ENCODE measurements around the gene OOSP4A.

Gene OOSP4A

DNA sequence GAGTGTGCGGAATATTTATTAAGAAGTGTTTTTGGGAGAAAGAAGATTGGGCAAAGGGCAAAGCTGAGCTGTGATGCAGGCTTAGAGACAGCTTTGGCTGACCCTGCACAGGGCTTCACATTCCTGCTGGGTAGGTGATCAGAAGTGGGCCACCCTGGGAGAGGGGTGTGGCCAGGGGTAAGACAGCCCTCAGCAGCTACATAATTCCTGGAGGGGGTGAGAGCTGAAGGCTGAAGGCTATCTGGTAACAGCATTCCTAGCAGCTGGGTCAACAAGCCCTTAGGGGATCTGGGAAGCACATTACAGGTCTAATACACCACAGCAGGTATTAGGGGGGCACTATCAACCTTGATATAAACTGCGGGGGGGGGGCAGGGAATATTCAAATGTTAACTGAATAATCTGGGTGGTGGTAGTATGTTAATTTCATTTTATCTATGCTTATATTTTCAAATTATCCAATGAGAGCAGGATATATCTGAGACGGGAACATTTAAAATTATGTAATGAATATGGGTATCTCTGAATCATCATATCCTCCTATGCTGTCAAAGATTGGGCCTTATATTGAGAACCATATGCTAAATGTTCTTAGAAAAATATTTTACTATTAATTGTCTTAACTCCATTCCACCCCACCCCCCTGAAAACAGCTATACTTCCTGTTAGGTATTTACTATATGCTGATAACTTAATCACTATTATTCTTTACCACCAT, 19.7 kb upstream of the OOSP4A start:
- POLR2A ChIA-PET: no interaction called here
- CTCF ChIA-PET: interaction anchor here (0.6 to 1.5 kb wide), 2 partner anchors 25 to 675 kb away, joined by 3 to 5 read pairs; no protein-coding TSS in a partner anchor
- Histone ChIP-seq H3K4me1 (ENCODE audit: control insufficient read depth, insufficient read depth, low read length) (no peaks in the 10 kb centered on the region), H3K36me3 (ENCODE audit: control insufficient read depth in 2 of 2, insufficient read depth in 1 of 2, low read length in 2 of 2) (no peaks in the 10 kb centered on the region), H3K9me3 (ENCODE audit: control insufficient read depth, insufficient read depth, low read depth, low read length) (no peaks in the 10 kb centered on the region), H3K4me3 (ENCODE audit: low read depth, low read length) (no peak overlapping the region), H3K27ac (ENCODE audit: extremely low read depth, low read depth, low read length) (no peak overlapping the region)
- TF ChIP-seq ZSCAN30 (tag by site-specific recombination; IDR thresholded peaks at IDR 0.05) (no peak), ZNF169 (tag by site-specific recombination; IDR thresholded peaks at IDR 0.05) (no peak), ZNF426 (tag by site-specific recombination; IDR thresholded peaks at IDR 0.05) (no peak), MYNN (tag by site-specific recombination; IDR thresholded peaks at IDR 0.05; ENCODE audit: borderline replicate concordance) (no peak), ZNF529 (tag by site-specific recombination; IDR thresholded peaks at IDR 0.05; ENCODE audit: insufficient replicate concordance) (no peak), ZNF768 (tag by site-specific recombination; IDR thresholded peaks at IDR 0.05) (no peak), KLF10 (tag by site-specific recombination; IDR thresholded peaks at IDR 0.05) (no peak), ZNF302 (tag by site-specific recombination; IDR thresholded peaks at IDR 0.05; ENCODE audit: low read depth) (no peak), ZNF157 (tag by site-specific recombination; IDR thresholded peaks at IDR 0.05) (no peak), ZBTB8A (tag by site-specific recombination; IDR thresholded peaks at IDR 0.05) (no peak), ZNF843 (tag by site-specific recombination; IDR thresholded peaks at IDR 0.05) (no peak), ZNF155 (tag by site-specific recombination; IDR thresholded peaks at IDR 0.05) (no peak), ZNF658 (tag by site-specific recombination; IDR thresholded peaks at IDR 0.05) (no peak), SETDB1 (IDR thresholded peaks at IDR 0.05; ENCODE audit: insufficient read length, low read length) (no peak), ZNF280C (tag by site-specific recombination; IDR thresholded peaks at IDR 0.05) (no peak), ZSCAN18 (tag by site-specific recombination; IDR thresholded peaks at IDR 0.05) (no peak), ZNF629 (tag by site-specific recombination; IDR thresholded peaks at IDR 0.05) (no peak)
- TF ChIP-seq, protein P1, sequence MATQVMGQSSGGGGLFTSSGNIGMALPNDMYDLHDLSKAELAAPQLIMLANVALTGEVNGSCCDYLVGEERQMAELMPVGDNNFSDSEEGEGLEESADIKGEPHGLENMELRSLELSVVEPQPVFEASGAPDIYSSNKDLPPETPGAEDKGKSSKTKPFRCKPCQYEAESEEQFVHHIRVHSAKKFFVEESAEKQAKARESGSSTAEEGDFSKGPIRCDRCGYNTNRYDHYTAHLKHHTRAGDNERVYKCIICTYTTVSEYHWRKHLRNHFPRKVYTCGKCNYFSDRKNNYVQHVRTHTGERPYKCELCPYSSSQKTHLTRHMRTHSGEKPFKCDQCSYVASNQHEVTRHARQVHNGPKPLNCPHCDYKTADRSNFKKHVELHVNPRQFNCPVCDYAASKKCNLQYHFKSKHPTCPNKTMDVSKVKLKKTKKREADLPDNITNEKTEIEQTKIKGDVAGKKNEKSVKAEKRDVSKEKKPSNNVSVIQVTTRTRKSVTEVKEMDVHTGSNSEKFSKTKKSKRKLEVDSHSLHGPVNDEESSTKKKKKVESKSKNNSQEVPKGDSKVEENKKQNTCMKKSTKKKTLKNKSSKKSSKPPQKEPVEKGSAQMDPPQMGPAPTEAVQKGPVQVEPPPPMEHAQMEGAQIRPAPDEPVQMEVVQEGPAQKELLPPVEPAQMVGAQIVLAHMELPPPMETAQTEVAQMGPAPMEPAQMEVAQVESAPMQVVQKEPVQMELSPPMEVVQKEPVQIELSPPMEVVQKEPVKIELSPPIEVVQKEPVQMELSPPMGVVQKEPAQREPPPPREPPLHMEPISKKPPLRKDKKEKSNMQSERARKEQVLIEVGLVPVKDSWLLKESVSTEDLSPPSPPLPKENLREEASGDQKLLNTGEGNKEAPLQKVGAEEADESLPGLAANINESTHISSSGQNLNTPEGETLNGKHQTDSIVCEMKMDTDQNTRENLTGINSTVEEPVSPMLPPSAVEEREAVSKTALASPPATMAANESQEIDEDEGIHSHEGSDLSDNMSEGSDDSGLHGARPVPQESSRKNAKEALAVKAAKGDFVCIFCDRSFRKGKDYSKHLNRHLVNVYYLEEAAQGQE (tag by site-specific recombination; IDR thresholded peaks at IDR 0.05): no peak

- H3K4me1 ChIP-seq (ENCODE audit: control insufficient read depth, insufficient read depth, low read length): no peaks in the 10 kb centered on the region
- ChIA-PET POLR2A (no interaction called here), CTCF (interaction anchor here (1.5 kb wide), 1 partner anchor 26 kb away, joined by 5 read pairs; no protein-coding TSS in a partner anchor)
- no peak overlapping the region for H3K4me3 ChIP-seq (ENCODE audit: low read depth, low read length)
- H3K36me3 ChIP-seq (ENCODE audit: control insufficient read depth in 2 of 2, insufficient read depth in 1 of 2, low read length in 2 of 2): no peaks in the 10 kb centered on the region
- H3K27ac ChIP-seq (ENCODE audit: extremely low read depth, low read depth, low read length): no peak overlapping the region
- H3K9me3 ChIP-seq (ENCODE audit: control insufficient read depth, insufficient read depth, low read depth, low read length): no peaks in the 10 kb centered on the region
- TF ChIP-seq, protein P1 (tag by site-specific recombination; IDR thresholded peaks at IDR 0.05): no peak
- TF ChIP-seq ZFP37 (tag by site-specific recombination; IDR thresholded peaks at IDR 0.05) (no peak), ZNF16 (tag by site-specific recombination; IDR thresholded peaks at IDR 0.05; ENCODE audit: low read depth) (no peak), ZNF138 (tag by site-specific recombination; IDR thresholded peaks at IDR 0.05; ENCODE audit: borderline replicate concordance) (no peak)
- TF ChIP-seq, protein P2, sequence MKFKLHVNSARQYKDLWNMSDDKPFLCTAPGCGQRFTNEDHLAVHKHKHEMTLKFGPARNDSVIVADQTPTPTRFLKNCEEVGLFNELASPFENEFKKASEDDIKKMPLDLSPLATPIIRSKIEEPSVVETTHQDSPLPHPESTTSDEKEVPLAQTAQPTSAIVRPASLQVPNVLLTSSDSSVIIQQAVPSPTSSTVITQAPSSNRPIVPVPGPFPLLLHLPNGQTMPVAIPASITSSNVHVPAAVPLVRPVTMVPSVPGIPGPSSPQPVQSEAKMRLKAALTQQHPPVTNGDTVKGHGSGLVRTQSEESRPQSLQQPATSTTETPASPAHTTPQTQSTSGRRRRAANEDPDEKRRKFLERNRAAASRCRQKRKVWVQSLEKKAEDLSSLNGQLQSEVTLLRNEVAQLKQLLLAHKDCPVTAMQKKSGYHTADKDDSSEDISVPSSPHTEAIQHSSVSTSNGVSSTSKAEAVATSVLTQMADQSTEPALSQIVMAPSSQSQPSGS (tag by site-specific recombination; IDR thresholded peaks at IDR 0.05; ENCODE audit: low read depth): no peak
Measured at GRCh38 chr11:59944720-59945119, 19.1 kb upstream of the OOSP4A start.

Data from HEK293 (cell line).